GM15510 (cell line): ENCODE results near the gene NOPCHAP1.

Experiments
- POLR2A ChIP-seq: IDR thresholded peaks from 3 replicates; pipeline ENCODE4 v1.6.1; 2011; ENCODE audit warnings: borderline replicate concordance; ENCODE audit not compliant: insufficient read length; ENCODE audit errors: extremely low read depth

The NOPCHAP1 gene

GRCh38 chr12:104986022-104986941, at the start of gene NOPCHAP1:
Gene NOPCHAP1, plus strand, starts transcription at chr12:104986316. Its CDS starts 37 bp downstream, at chr12:104986353.
- peak; percentile 90 for TF ChIP-seq POLR2A

- no peak for TF ChIP-seq POLR2A
Observed at GRCh38 chr12:104938371-104938770, 47.7 kb upstream of the NOPCHAP1 start.

- no peak for TF ChIP-seq POLR2A
Observed at GRCh38 chr12:104939089-104939488, 47.0 kb upstream of the NOPCHAP1 start.

- no peak for TF ChIP-seq POLR2A
Observed at GRCh38 chr12:104941454-104941853, 44.7 kb upstream of the NOPCHAP1 start.

GRCh38 chr12:104942075-104942474, 44.0 kb upstream of the NOPCHAP1 start:
- no peak for TF ChIP-seq POLR2A

GRCh38 chr12:104944252-104944651, 41.9 kb upstream of the NOPCHAP1 start:
- TF ChIP-seq POLR2A = no peak

GRCh38 chr12:104951759-104952509, 34.2 kb upstream of the NOPCHAP1 start:
- no peak for TF ChIP-seq POLR2A

- no peak for TF ChIP-seq POLR2A
Observed at GRCh38 chr12:104952816-104953215, 33.3 kb upstream of the NOPCHAP1 start.

- TF ChIP-seq POLR2A = no peak
Observed at GRCh38 chr12:104953323-104953722, 32.8 kb upstream of the NOPCHAP1 start.

GRCh38 chr12:104955703-104956102, 30.4 kb upstream of the NOPCHAP1 start:
- no peak for TF ChIP-seq POLR2A

GRCh38 chr12:104956870-104957718, 29.0 kb upstream of the NOPCHAP1 start:
- no peak for TF ChIP-seq POLR2A

- no peak for TF ChIP-seq POLR2A
Observed at GRCh38 chr12:104957719-104958000, 28.5 kb upstream of the NOPCHAP1 start.

GRCh38 chr12:104958001-104958804, 27.9 kb upstream of the NOPCHAP1 start, which contains the start of gene SLC41A2:
Gene SLC41A2, minus strand, starts transcription at chr12:104958290. Its CDS starts 29,763 bp downstream, at chr12:104928527.
- peak; percentile 54 for TF ChIP-seq POLR2A

- TF ChIP-seq POLR2A = no peak
Observed at GRCh38 chr12:104958805-104959334, 27.2 kb upstream of the NOPCHAP1 start.
